Measurements from ENCODE around the gene RBM20. TPM values are rescaled to one million over a fixed set of nuclear protein-coding genes. Genes with fewer than 3 reads are reported as not detected.
A peak's percentile ranks its signal among the peaks of the same experiment; 100 is the strongest.

Gene RBM20
- total and polyA plus RNA-seq, 10 of the 15 experiments (the other 5 are each of a cell fraction or from before 2014, with no cell fraction given), result 0.04 to 0.26 (median 0.15) TPM

DNA sequence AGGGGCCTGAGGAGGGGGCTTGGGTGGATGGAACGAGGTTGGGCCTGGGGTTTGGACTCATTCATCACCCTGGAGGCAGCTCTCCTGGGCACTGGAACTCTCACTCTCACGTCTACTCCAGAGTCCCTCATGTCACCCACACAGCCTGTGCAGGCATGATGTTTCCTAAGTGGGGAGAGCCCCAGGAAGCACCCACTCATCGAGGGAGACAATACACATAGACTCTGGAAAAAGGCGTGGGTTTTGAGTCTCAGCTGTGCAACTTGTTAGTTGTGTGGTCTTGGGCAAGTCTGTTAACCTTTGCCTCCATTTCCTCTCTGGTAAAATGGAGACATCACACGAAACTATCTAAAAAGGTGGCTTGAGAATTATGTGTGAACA lies 25.9 kb upstream of the RBM20 start:
- no peaks in the 10 kb centered on the region for H3K36me3 ChIP-seq (ENCODE audit: control insufficient read depth in 2 of 2, insufficient read depth in 2 of 2, low read length in 1 of 2)
- in situ Hi-C loops (cut with MboI) (loop anchor here (25.0 kb wide), 1 partner anchor 1519 kb away; no protein-coding TSS in a partner anchor), intact Hi-C loops (cut with micrococcal nuclease; ENCODE audit: unreplicated experiment) (loop anchor here (10.0 kb wide), 1 partner anchor 397 kb away; no protein-coding TSS in a partner anchor)
- H2AFZ ChIP-seq (ENCODE audit: control insufficient read depth, low read depth, low read length), result no peak overlapping the region
- ATAC-seq (no peak), FAIRE-seq (no peak), DNase-seq (ENCODE audit: low read depth, low spot score) (no peak)
- H3K27ac ChIP-seq (ENCODE audit: control insufficient read depth, insufficient read depth), result no peak overlapping the region
- no TSS peak for BruUV-seq (replicated peaks)
- no peak overlapping the region for H3K4me2 ChIP-seq (ENCODE audit: control insufficient read depth, insufficient read depth)
- H4K20me1 ChIP-seq (ENCODE audit: control insufficient read depth, insufficient read depth), result no peaks in the 10 kb centered on the region
- SMC1A ChIA-PET (ENCODE audit: uncharacterized antibody, unreplicated experiment), result interaction anchor here (0.9 to 2.4 kb wide), 8 partner anchors 8 to 296 kb away, joined by 3 to 11 read pairs (median 3); no protein-coding TSS in a partner anchor
- peaks cover 21% of the 10 kb centered on the region for H3K4me1 ChIP-seq (ENCODE audit: control insufficient read depth, insufficient read depth, low read length)
- RAD21 ChIA-PET (ENCODE audit: unreplicated experiment), result interaction anchor here (0.8 kb wide), 1 partner anchor 54 kb away, joined by 4 read pairs; no protein-coding TSS in a partner anchor
- TF ChIP-seq, protein P1, sequence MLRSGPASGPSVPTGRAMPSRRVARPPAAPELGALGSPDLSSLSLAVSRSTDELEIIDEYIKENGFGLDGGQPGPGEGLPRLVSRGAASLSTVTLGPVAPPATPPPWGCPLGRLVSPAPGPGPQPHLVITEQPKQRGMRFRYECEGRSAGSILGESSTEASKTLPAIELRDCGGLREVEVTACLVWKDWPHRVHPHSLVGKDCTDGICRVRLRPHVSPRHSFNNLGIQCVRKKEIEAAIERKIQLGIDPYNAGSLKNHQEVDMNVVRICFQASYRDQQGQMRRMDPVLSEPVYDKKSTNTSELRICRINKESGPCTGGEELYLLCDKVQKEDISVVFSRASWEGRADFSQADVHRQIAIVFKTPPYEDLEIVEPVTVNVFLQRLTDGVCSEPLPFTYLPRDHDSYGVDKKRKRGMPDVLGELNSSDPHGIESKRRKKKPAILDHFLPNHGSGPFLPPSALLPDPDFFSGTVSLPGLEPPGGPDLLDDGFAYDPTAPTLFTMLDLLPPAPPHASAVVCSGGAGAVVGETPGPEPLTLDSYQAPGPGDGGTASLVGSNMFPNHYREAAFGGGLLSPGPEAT (IDR thresholded peaks at IDR 0.05; ENCODE audit: low read depth), result no peak
- no peak for TF ChIP-seq RCOR1 (conservative IDR thresholded peaks at IDR 0.05; ENCODE audit: low read depth, low read length)
- no peak for TF ChIP-seq HDAC6 (IDR thresholded peaks at IDR 0.05; ENCODE audit: unreplicated experiment)
- no peak for TF ChIP-seq EP300 (IDR thresholded peaks at IDR 0.05; ENCODE audit: borderline replicate concordance in 1 of 2, control insufficient read depth in 1 of 2, low read depth in 2 of 2, low read length in 2 of 2)
- TF ChIP-seq IKZF2 (IDR thresholded peaks at IDR 0.05), result peak in 1 of 2 experiments; percentile 22; a peak in 2 of 4 replicates
- no peak for TF ChIP-seq HDAC2 (IDR thresholded peaks at IDR 0.05)
- no peak for TF ChIP-seq MYB (IDR thresholded peaks at IDR 0.05; ENCODE audit: borderline replicate concordance, low read depth, low read length)
- no peak for TF ChIP-seq ATF7 (IDR thresholded peaks at IDR 0.05; ENCODE audit: low read depth)
- no peak for TF ChIP-seq KDM1A (IDR thresholded peaks at IDR 0.05; ENCODE audit: borderline replicate concordance)
- no peak for TF ChIP-seq SREBF1 (IDR thresholded peaks at IDR 0.05; ENCODE audit: low read length)
- no peak for TF ChIP-seq KAT2A (conservative IDR thresholded peaks at IDR 0.05; ENCODE audit: control insufficient read depth, low read depth, low read length)
- no peak for TF ChIP-seq POU2F2 (IDR thresholded peaks at IDR 0.05; ENCODE audit: borderline replicate concordance, low read depth, low read length)
- TF ChIP-seq SIX5 (IDR thresholded peaks at IDR 0.05; ENCODE audit: low read depth, low read length, severe bottlenecking), result no peak
- TF ChIP-seq, protein P2, sequence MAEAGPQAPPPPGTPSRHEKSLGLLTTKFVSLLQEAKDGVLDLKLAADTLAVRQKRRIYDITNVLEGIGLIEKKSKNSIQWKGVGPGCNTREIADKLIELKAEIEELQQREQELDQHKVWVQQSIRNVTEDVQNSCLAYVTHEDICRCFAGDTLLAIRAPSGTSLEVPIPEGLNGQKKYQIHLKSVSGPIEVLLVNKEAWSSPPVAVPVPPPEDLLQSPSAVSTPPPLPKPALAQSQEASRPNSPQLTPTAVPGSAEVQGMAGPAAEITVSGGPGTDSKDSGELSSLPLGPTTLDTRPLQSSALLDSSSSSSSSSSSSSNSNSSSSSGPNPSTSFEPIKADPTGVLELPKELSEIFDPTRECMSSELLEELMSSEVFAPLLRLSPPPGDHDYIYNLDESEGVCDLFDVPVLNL (IDR thresholded peaks at IDR 0.05; ENCODE audit: low read depth, low read length), result no peak
- peak; percentile 69 for TF ChIP-seq IKZF1 (conservative IDR thresholded peaks at IDR 0.05)
- no peak for TF ChIP-seq SPI1 (IDR thresholded peaks at IDR 0.05; ENCODE audit: borderline replicate concordance, insufficient read depth, low read depth, low read length)
- TF ChIP-seq JUNB (IDR thresholded peaks at IDR 0.05), result no peak
- CTCF ChIA-PET, result interaction anchor here (1.3 to 2.0 kb wide), 5 partner anchors 8 to 65 kb away, joined by 3 to 7 read pairs (median 4); no protein-coding TSS in a partner anchor
- H3K79me2 ChIP-seq (ENCODE audit: control insufficient read depth, insufficient read depth, low read length), result no peaks in the 10 kb centered on the region
- WGBS (ENCODE audit: insufficient coverage, insufficient replicate concordance, low lambda C conversion rate, missing lambda C conversion rate), result 13% methylated on average over 4 of the region's 5 CpGs
- no peaks in the 10 kb centered on the region; the same call in 2 of the 3 replicates for H3K9me3 ChIP-seq (replicated peaks; ENCODE audit: control insufficient read depth, insufficient read depth, low read length)
- no peak overlapping the region for H3K4me3 ChIP-seq
- POLR2A ChIA-PET, result interaction anchor here (0.6 to 1.1 kb wide), 2 partner anchors 90 to 227 kb away, joined by 3 to 6 read pairs; no protein-coding TSS in a partner anchor
- no peak overlapping the region for H3K9ac ChIP-seq (ENCODE audit: control insufficient read depth, insufficient read depth, low read length)
- H3K27me3 ChIP-seq (replicated peaks in 1 of 2; ENCODE audit: control insufficient read depth in 2 of 2, insufficient read depth in 2 of 2, low read length in 1 of 2), result no peaks in the 10 kb centered on the region

Measured in GM12878 (cell line).